ENCODE results near the gene IFNL1. TPM values are rescaled to one million over a fixed set of nuclear protein-coding genes. Genes with fewer than 3 reads are reported as not detected.

IFNL1 gene
- total RNA-seq, 2 donors from 2014 or later = not detected

DNA sequence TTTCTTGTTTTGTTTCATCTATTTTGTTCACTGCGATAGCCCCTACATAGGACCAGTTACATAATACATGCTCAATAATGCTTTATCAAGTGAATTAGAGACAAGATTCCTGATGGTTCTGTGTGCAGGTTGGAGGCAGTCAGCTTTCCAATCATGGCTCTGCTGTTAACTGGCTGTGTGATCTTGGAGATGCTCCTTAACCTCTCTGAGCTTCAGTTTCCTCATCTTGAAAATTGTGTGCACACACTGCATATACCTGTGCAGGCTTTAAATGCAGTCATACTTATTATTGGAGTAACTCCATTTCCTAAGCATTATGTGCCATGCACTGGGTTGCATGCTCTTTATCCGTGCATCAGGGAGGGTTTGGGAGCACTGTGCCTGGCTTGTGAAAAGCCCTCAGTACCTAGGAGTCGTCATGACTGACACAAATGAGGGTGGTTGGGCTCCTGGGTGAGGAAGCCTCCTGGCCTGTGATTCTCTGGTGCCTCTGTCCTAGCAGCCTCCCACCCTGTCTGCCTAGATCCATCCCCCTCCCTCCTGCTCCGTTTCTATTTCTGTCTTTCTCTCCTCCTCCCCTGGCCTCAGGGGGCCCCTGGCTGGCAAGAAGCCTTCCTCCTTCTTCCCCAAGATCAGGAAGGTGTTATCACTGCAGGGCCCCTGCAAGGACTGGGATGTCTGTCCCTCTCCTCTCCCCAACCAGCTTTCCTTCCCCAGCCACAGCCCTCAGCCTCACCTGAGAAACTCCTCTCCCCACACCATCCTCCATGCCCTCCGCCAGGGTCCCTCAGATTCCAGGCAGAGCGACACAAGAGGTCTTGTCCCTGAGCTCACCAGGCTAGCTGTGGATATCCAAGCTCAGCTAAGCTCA is 8.7 kb downstream of the IFNL1 start:
- H3K4me1 ChIP-seq = peaks cover 6% of the 10 kb centered on the region
- H3K36me3 ChIP-seq = no peaks in the 10 kb centered on the region
- DNase-seq = no peak
- TF ChIP-seq, protein P1, sequence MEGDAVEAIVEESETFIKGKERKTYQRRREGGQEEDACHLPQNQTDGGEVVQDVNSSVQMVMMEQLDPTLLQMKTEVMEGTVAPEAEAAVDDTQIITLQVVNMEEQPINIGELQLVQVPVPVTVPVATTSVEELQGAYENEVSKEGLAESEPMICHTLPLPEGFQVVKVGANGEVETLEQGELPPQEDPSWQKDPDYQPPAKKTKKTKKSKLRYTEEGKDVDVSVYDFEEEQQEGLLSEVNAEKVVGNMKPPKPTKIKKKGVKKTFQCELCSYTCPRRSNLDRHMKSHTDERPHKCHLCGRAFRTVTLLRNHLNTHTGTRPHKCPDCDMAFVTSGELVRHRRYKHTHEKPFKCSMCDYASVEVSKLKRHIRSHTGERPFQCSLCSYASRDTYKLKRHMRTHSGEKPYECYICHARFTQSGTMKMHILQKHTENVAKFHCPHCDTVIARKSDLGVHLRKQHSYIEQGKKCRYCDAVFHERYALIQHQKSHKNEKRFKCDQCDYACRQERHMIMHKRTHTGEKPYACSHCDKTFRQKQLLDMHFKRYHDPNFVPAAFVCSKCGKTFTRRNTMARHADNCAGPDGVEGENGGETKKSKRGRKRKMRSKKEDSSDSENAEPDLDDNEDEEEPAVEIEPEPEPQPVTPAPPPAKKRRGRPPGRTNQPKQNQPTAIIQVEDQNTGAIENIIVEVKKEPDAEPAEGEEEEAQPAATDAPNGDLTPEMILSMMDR (IDR thresholded peaks at IDR 0.05) = no peak
- H3K27ac ChIP-seq = no peak overlapping the region
- H3K9ac ChIP-seq (ENCODE audit: low read depth in 2 of 2, low read length in 2 of 2) = no peak overlapping the region
- no peaks in the 10 kb centered on the region for H3K9me3 ChIP-seq
- peaks cover 20% of the 10 kb centered on the region for H3K27me3 ChIP-seq
- intact Hi-C loops (cut with DNase I) = no loop called here
- no peak overlapping the region for H3K4me3 ChIP-seq

DNA sequence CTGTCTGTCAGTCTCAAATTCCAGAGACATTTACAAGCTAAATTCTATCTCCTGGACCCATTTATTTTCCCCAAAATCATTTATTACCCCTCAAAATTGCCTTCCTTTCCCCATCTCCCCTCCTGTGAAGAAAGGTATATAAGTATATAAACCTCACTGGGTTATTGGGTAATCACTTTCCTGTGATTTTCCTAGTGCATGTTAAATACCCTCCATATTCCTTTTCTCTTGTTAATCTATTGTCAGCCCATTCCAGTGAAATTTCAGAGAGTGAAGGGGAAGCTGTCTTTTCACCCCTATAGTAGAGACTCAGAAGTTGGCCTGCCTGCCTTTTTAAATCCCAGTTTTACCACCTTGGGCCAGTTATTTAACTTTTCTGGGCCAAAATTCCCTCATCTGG is 9.9 kb downstream of the IFNL1 start:
- Histone ChIP-seq H3K27ac (no peak overlapping the region), H3K36me3 (no peaks in the 10 kb centered on the region), H3K9me3 (no peaks in the 10 kb centered on the region), H3K9ac (ENCODE audit: low read depth in 2 of 2, low read length in 2 of 2) (no peak overlapping the region), H3K27me3 (peaks cover 20% of the 10 kb centered on the region), H3K4me3 (no peak overlapping the region), H3K4me1 (peaks cover 6% of the 10 kb centered on the region)
- intact Hi-C loops (cut with DNase I) = no loop called here
- TF ChIP-seq, protein P1 (IDR thresholded peaks at IDR 0.05) = no peak
- no peak for DNase-seq

DNA sequence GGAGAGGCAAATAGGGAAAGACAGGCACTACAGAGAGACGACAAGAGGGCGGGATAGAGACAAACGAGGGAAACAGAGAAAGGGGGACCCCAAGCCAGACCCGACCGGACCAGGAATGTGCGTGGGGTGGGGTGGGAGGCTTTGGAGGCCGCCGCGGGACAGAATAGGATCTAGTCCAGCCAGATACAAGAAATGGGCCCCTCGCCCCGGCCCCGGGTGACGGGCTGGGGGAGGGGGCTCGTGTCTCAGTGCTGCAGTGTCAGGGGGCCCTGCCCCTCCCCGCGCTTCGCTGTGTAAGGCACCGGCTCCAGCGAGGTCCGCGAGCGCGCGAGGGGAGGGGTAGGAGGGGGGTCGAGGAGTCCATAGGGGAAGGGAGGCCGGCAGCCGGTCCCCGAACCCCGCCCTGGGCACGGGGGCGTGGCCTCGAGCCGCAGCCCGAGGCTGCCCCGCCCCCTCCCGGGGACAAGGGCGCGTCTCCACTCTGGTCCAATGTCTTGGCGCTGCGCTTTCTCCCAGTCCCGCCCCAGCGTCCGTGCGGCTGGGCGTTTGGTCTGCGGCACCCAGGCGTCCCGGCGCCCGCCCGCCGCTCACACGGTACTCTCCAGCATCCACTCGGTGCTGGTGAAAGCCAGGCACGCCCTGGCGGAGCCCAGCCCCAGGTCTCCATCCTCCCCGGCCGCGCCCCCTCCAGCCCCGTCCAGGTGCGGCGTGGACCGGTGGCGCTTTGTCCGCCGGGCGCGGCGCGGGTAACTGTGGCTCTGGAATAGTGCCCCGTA is 11.0 kb downstream of the IFNL1 start:
- Histone ChIP-seq H3K4me1 (peaks cover 6% of the 10 kb centered on the region), H3K36me3 (no peaks in the 10 kb centered on the region), H3K27ac (no peak overlapping the region), H3K27me3 (peaks cover 20% of the 10 kb centered on the region), H3K4me3 (peak overlapping the region; percentile 15), H3K9me3 (no peaks in the 10 kb centered on the region), H3K9ac (ENCODE audit: low read depth in 2 of 2, low read length in 2 of 2) (no peak overlapping the region)
- TF ChIP-seq, protein P1 (IDR thresholded peaks at IDR 0.05) = no peak
- intact Hi-C loops (cut with DNase I) = no loop called here
- peak; percentile 71 for DNase-seq

DNA sequence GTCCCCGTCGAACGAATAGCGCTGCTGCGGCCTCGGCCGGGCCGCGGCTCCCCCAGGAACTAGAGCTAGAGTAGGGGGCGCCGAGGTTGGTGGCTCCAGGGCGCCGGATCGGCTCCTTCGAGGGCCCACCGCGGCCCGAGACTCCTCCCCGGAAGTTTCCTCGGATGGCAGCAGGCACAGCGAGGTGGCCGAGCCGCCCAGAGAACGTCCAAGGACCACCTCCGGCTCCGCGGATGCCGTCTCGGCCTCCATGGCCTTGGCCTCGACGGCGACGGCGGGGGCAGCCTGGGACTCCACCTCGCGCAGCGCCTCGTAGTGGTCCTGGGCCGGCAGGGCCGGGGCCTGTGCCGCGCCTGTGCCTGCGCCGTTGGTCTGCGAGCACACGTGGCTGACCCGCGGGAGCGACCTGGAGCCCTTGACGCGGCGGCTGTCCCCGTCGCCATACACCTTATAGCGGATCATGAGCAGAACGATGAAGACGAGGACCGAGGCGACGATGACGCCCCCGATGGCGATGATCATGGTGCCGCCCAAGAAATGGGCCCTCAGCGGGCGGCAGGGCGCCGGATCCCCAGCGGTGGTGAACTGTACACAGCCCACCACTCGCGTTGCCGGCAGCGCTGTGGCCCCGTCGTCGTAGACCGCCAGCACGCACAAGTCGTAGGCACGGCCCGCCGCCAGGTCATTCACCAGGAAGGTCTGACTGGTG is 11.8 kb downstream of the IFNL1 start:
- TF ChIP-seq, protein P1 (IDR thresholded peaks at IDR 0.05) = no peak
- Histone ChIP-seq H3K4me3 (peak overlapping the region; percentile 15), H3K9ac (ENCODE audit: low read depth in 2 of 2, low read length in 2 of 2) (no peak overlapping the region), H3K27me3 (peaks cover 20% of the 10 kb centered on the region), H3K9me3 (no peaks in the 10 kb centered on the region), H3K27ac (no peak overlapping the region), H3K36me3 (no peaks in the 10 kb centered on the region), H3K4me1 (peaks cover 6% of the 10 kb centered on the region)
- no peak for DNase-seq
- intact Hi-C loops (cut with DNase I) = no loop called here
